ENCODE results near the gene SERINC5.
"Not testable (repeated sequence)": the region's sequence is repeated elsewhere in the genome, so short reads cannot be mapped to it uniquely, and the experiment has no call there.

SERINC5 gene

GRCh38 chr5:80161165-80161564 is 94.7 kb downstream of the SERINC5 start:
- no peak for FAIRE-seq

GRCh38 chr5:80160242-80160641 is 95.6 kb downstream of the SERINC5 start:
- no peak for FAIRE-seq

- no peak for FAIRE-seq
Observed at GRCh38 chr5:80159133-80159815, 96.6 kb downstream of the SERINC5 start.

GRCh38 chr5:80156156-80156555 is 99.7 kb downstream of the SERINC5 start:
- FAIRE-seq = no peak

- no peak for FAIRE-seq
Observed at GRCh38 chr5:80154749-80155148, 101.1 kb downstream of the SERINC5 start.

GRCh38 chr5:80154289-80154688 is 101.6 kb downstream of the SERINC5 start:
- not testable (repeated sequence) for FAIRE-seq

GRCh38 chr5:80153586-80154126 is 102.2 kb downstream of the SERINC5 start:
- no peak for FAIRE-seq

- no peak for FAIRE-seq
Observed at GRCh38 chr5:80152778-80153177, 103.1 kb downstream of the SERINC5 start.

- no peak for FAIRE-seq
Observed at GRCh38 chr5:80151890-80152289, 104.0 kb downstream of the SERINC5 start.

- no peak for FAIRE-seq
Observed at GRCh38 chr5:80150731-80151130, 105.1 kb downstream of the SERINC5 start.

- FAIRE-seq = no peak
Observed at GRCh38 chr5:80149161-80149609, 106.7 kb downstream of the SERINC5 start.

- FAIRE-seq = no peak
Observed at GRCh38 chr5:80147119-80147815, 108.6 kb downstream of the SERINC5 start.

- no peak for FAIRE-seq
Observed at GRCh38 chr5:80146046-80146445, 109.8 kb downstream of the SERINC5 start.

GRCh38 chr5:80143491-80143890 is 112.4 kb downstream of the SERINC5 start:
- no peak for FAIRE-seq

- FAIRE-seq = no peak
Observed at GRCh38 chr5:80142996-80143395, 112.9 kb downstream of the SERINC5 start.

- FAIRE-seq = no peak
Observed at GRCh38 chr5:80141681-80142080, 114.2 kb downstream of the SERINC5 start.

GRCh38 chr5:80141147-80141671 is 114.6 kb downstream of the SERINC5 start:
- no peak for FAIRE-seq

GRCh38 chr5:80140496-80140895 is 115.4 kb downstream of the SERINC5 start:
- FAIRE-seq = no peak

- no peak for FAIRE-seq
Observed at GRCh38 chr5:80139466-80139972, 116.3 kb downstream of the SERINC5 start.

- no peak for FAIRE-seq
Observed at GRCh38 chr5:80138486-80138885, 117.4 kb downstream of the SERINC5 start.

GRCh38 chr5:80136798-80137197 is 119.0 kb downstream of the SERINC5 start:
- FAIRE-seq = not testable (repeated sequence)

- FAIRE-seq = no peak
Observed at GRCh38 chr5:80134876-80135275, 121.0 kb downstream of the SERINC5 start.

- FAIRE-seq = no peak
Observed at GRCh38 chr5:80129146-80129545, 126.7 kb downstream of the SERINC5 start.

GRCh38 chr5:80128141-80128540 is 127.7 kb downstream of the SERINC5 start:
- no peak for FAIRE-seq
